Esophagus (tissue), 2 donors: ENCODE results near the gene TBC1D24. TPM values are rescaled to one million over a fixed set of nuclear protein-coding genes. Genes with fewer than 3 reads are reported as not detected.
A peak's percentile ranks its signal among the peaks of the same experiment; 100 is the strongest.

ENCODE experiments used
- H3K27ac ChIP-seq, 2 donors: one replicate each; pipeline ENCODE4 v1.5.1; 2013; ENCODE audit warnings: low read depth in 2 of 2, mild to moderate bottlenecking in 2 of 2, inconsistent platforms in 1 of 2, low read length in 1 of 2, moderate library complexity in 1 of 2
- H3K27me3 ChIP-seq, 2 donors: one replicate each; pipeline ENCODE4 v1.6.1; 2013; ENCODE audit warnings: low read length in 2 of 2, control low read depth in 1 of 2, mild to moderate bottlenecking in 1 of 2; ENCODE audit not compliant: insufficient read depth in 2 of 2, control insufficient read depth in 1 of 2
- H3K36me3 ChIP-seq, 2 donors: one replicate each; pipeline ENCODE4 v1.6.1; 2013; ENCODE audit warnings: low read length in 1 of 2; ENCODE audit not compliant: control insufficient read depth in 2 of 2, insufficient read depth in 2 of 2
- H3K4me1 ChIP-seq, 2 donors: one replicate each; pipeline ENCODE4 v1.6.1; 2013; ENCODE audit warnings: low read length in 1 of 2; ENCODE audit not compliant: control insufficient read depth in 2 of 2, insufficient read depth in 2 of 2
- H3K4me3 ChIP-seq, 2 donors: one replicate each; pipeline ENCODE4 v1.5.1; 2013; ENCODE audit warnings: low read length in 2 of 2, mild to moderate bottlenecking in 2 of 2, low read depth in 1 of 2, moderate library complexity in 1 of 2
- H3K9me3 ChIP-seq, 2 donors: one replicate each; pipeline ENCODE4 v1.6.1; 2013; ENCODE audit warnings: mild to moderate bottlenecking in 2 of 2, low read depth in 1 of 2, low read length in 1 of 2, moderate library complexity in 1 of 2; ENCODE audit not compliant: control insufficient read depth in 2 of 2, insufficient read depth in 1 of 2
- WGBS, 2 donors: extraction: QIAGEN DNeasy Blood & Tissue Kit; methylation state at CpG; one replicate each; pipeline ENCODE4 v1.1.7; 2013; 5-methylcytosine and 5-hydroxymethylcytosine counted together
- polyA plus RNA-seq, 2 donors: library from polyadenylated mRNA; stranded (reverse); fragments of 200-250 nt; gene quantifications; one replicate each; pipeline ENCODE4 v1.2.3, GENCODE V29; 2013
- donor health status: healthy with polysubstance abuse.
- donor health status: Bipolar disorder and iron deficiency.

The TBC1D24 gene
- polyA plus RNA-seq, 2 donors, result 1.3 to 2.8 TPM

- Histone ChIP-seq H3K27ac (no peak overlapping the region), H3K36me3 (peaks cover 0 to 21% of the 10 kb centered on the region in 2 donors), H3K4me3 (no peak overlapping the region), H3K9me3 (no peaks in the 10 kb centered on the region), H3K27me3 (no peaks in the 10 kb centered on the region), H3K4me1 (peaks cover 7% of the 10 kb centered on the region in 2 donors)
- 84 to 87% methylated on average over 7 of the region's 7 CpGs for WGBS, 2 donors
These were observed 17.0 kb upstream of the TBC1D24 start for GRCh38 chr16:2457946-2458345.

- peak overlapping the region; percentile 52 to 56 for H3K4me3 ChIP-seq
- peaks cover 0 to 13% of the 10 kb centered on the region in 2 donors for H3K36me3 ChIP-seq
- 17 to 18% methylated on average over 18 of the region's 18 CpGs for WGBS, 2 donors
- H3K27me3 ChIP-seq, result no peaks in the 10 kb centered on the region
- peaks cover 7% of the 10 kb centered on the region in 2 donors for H3K4me1 ChIP-seq
- H3K9me3 ChIP-seq, result no peaks in the 10 kb centered on the region
- H3K27ac ChIP-seq, result no peak overlapping the region
These were observed 15.9 kb upstream of the TBC1D24 start for GRCh38 chr16:2458887-2459646.

- Histone ChIP-seq H3K4me1 (peaks cover 7% of the 10 kb centered on the region in 2 donors), H3K4me3 (peak within 1 kb of the TSS; percentile 52 to 56), H3K36me3 (peaks cover 0 to 11% of the 10 kb centered on the region in 2 donors), H3K27me3 (no peaks in the 10 kb centered on the region), H3K9me3 (no peaks in the 10 kb centered on the region), H3K27ac (no peak within 1 kb of the TSS)
- 0 to 1% methylated on average over 50 to 66 of the region's 66 CpGs for WGBS, 2 donors
These were observed 15.1 kb upstream of the TBC1D24 start, which contains the start of gene TEDC2 for GRCh38 chr16:2459647-2460390. Gene TEDC2 (plus strand): TSS chr16:2460109. CDS start chr16:2460145, 36 bp downstream.

- Histone ChIP-seq H3K27ac (no peak overlapping the region), H3K27me3 (no peaks in the 10 kb centered on the region), H3K36me3 (peaks cover 0 to 11% of the 10 kb centered on the region in 2 donors), H3K9me3 (no peaks in the 10 kb centered on the region), H3K4me1 (peaks cover 7% of the 10 kb centered on the region in 2 donors), H3K4me3 (peak overlapping the region; percentile 35 to 52)
- WGBS, 2 donors, result 2% methylated on average over 20 of the region's 20 CpGs
These were observed 14.6 kb upstream of the TBC1D24 start for GRCh38 chr16:2460391-2460713.

- H3K9me3 ChIP-seq, result no peaks in the 10 kb centered on the region
- H3K36me3 ChIP-seq, result peaks cover 0 to 11% of the 10 kb centered on the region in 2 donors
- no peak overlapping the region for H3K27ac ChIP-seq
- peaks cover 7% of the 10 kb centered on the region in 2 donors for H3K4me1 ChIP-seq
- 83 to 87% methylated on average over 13 of the region's 13 CpGs for WGBS, 2 donors
- H3K4me3 ChIP-seq, result no peak overlapping the region
- H3K27me3 ChIP-seq, result no peaks in the 10 kb centered on the region
These were observed 14.0 kb upstream of the TBC1D24 start for GRCh38 chr16:2460916-2461315.

- H3K36me3 ChIP-seq, result peaks cover 0 to 2% of the 10 kb centered on the region in 2 donors
- H3K4me3 ChIP-seq, result no peak overlapping the region
- WGBS, 2 donors, result 91 to 96% methylated on average over 23 of the region's 23 CpGs
- H3K9me3 ChIP-seq, result no peaks in the 10 kb centered on the region
- H3K4me1 ChIP-seq, result peaks cover 7% of the 10 kb centered on the region in 2 donors
- no peak overlapping the region for H3K27ac ChIP-seq
- H3K27me3 ChIP-seq, result no peaks in the 10 kb centered on the region
These were observed 12.7 kb upstream of the TBC1D24 start for GRCh38 chr16:2462031-2462866.

GRCh38 chr16:2464333-2464732 is 10.6 kb upstream of the TBC1D24 start:
- H3K9me3 ChIP-seq, result no peaks in the 10 kb centered on the region
- H3K27ac ChIP-seq, result no peak overlapping the region
- H3K36me3 ChIP-seq, result no peaks in the 10 kb centered on the region
- 76 to 87% methylated on average over 12 of the region's 12 CpGs for WGBS, 2 donors
- H3K27me3 ChIP-seq, result no peaks in the 10 kb centered on the region
- H3K4me1 ChIP-seq, result peaks cover 13 to 16% of the 10 kb centered on the region in 2 donors
- H3K4me3 ChIP-seq, result no peak overlapping the region

GRCh38 chr16:2465653-2466415 is 9.1 kb upstream of the TBC1D24 start:
- no peak overlapping the region for H3K27ac ChIP-seq
- H3K4me1 ChIP-seq, result peaks cover 6 to 11% of the 10 kb centered on the region in 2 donors
- no peaks in the 10 kb centered on the region for H3K9me3 ChIP-seq
- H3K4me3 ChIP-seq, result no peak overlapping the region
- WGBS, 2 donors, result 86% methylated on average over 12 of the region's 12 CpGs
- no peaks in the 10 kb centered on the region for H3K36me3 ChIP-seq
- no peaks in the 10 kb centered on the region for H3K27me3 ChIP-seq
